ENCODE results near the gene PAQR8.
"Not testable (repeated sequence)": the region's sequence is repeated elsewhere in the genome, so short reads cannot be mapped to it uniquely, and the experiment has no call there.

The PAQR8 gene

DNA sequence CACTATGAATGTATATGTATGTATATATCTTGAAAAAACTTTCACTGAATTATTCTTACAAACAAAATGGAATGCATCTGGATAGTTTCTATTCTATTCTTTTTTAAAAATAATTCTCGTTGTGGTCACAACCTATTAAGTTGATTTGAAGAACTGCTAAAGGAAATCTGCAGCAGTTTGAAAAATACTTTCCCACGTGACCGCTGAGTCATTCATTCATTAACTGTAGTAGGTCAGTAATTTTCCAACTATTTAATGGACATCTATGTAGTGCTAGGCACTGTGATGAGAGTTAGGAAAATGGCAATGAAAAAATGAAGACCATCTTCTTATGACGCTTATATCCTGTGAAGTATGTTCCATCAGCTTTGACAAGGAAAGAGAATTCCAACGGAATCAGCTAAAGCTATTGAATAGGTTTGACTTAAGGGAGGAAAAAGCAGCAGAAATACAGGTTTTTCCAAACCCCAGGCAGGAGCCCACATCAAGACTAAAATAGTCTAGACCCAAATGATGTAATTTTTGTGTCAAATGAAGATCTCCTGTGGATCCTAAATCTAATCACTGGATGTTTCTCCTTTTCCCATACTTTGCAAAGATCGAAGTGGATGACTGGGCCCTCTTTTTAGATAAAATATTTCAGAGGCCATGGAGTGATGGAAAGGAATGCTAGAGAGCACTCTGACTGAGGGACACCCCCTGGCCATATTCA lies 54.1 kb downstream of the PAQR8 start:
- DNase-seq, result no peak

DNA sequence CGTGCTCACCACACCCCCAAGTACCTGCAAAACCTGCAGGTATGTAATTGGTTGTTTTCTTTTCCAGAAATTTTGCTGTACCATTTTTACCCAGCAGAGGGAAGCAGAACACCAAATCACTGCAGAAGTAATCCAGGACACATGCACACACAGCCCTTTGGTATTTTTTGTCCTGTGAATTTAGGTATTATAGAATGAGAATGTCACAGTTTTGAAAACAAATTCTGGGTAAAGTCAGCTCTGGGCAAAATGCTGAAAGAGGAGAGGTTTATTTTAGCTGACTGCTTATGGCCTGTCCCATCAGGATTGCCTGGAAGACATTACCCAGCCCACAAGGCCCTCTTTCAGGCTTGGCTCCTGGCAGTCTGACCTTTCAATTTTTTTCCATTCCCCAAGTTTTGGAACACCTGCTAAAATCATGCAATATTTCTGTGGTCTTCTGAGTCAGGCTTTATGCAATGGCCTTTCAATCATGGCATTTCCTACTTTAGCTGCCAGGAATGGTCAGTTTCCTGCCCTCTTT lies 54.7 kb downstream of the PAQR8 start:
- no peak for DNase-seq

DNA sequence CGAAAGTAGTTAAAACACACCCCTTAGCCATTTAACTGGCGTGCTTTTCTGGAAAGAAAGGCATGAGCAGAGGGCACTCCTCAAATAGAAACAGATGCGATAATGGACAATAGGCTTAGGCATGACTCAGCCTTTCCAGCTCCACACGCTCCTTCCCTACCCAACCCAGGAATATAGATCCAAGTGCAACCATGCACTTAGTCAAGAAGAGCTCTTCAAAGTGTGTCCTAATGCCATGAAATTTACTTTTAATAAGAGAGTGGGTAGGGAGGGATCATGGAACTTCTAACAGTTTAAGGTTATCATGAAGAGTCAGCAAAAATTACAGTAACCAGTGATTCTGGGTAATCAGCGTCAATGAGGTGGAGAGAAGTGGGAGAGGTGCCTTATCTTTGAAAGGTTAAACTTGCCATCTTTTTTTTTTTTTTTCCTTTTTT lies 55.7 kb downstream of the PAQR8 start:
- no peak for DNase-seq

DNA sequence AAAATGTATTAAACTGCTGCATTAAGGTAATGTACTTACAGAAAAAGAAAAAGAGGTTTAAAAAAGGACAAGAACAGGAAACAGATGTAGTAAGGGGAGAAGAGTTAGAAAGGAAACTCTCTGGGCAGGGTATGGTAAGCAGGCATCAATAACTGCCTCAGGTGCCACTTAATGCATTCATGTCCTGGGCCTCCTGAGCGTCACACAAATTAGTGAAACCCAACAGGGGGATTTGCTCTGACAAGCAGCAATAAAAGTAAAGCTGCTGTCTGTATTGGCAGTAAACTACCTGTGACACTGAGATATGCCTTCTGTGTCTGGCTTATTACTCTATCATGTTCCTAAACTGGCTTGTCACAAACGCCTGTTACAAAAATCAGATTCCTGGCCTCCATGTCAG lies 56.7 kb downstream of the PAQR8 start:
- no peak for DNase-seq

DNA sequence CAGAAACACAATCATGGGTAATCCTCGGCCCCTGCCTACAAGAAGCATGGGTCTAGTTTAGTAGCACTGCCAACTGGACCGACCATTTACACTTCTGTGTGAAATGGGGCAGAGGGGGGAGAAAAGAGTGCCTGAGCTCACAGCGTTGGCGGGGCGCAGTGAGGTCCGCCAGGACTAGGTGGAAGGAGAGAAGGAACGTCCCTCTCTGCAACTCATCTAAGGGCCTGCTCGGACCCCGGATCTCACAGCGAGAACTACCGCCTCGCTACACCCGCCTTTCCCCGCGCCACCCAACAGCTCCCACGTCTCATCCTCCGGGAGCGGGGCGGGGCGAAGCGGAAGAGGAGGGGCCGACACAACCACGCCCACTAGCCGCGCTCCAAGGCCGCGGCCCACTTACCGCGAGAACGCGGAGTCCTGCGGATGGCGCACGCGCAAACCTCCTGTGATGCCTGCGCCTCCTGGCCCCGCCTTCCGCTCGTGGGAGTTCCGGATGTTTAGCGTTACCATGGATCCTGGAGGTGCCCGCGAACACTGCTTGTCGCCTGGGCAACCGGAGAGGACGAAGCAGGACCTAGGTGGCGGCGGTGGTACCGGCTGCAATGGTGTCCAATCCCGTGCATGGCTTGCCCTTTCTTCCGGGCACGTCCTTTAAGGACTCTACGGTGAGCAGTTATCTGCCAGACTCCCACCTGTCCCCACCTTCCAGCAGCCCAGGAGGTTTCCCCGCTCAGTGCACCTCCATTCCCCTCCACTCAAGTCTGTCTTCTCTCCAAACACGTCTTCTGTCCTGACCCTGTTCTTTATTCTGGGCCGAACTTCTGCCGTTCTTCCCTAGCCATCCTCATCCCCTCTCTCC lies 58.1 kb downstream of the PAQR8 start, which contains the start of gene EFHC1:
EFHC1 (plus strand) TSS at position 534 of the 859 bp plus-strand sequence; CDS start at position 603, 69 bp downstream.
- peak; percentile 65 for DNase-seq

DNA sequence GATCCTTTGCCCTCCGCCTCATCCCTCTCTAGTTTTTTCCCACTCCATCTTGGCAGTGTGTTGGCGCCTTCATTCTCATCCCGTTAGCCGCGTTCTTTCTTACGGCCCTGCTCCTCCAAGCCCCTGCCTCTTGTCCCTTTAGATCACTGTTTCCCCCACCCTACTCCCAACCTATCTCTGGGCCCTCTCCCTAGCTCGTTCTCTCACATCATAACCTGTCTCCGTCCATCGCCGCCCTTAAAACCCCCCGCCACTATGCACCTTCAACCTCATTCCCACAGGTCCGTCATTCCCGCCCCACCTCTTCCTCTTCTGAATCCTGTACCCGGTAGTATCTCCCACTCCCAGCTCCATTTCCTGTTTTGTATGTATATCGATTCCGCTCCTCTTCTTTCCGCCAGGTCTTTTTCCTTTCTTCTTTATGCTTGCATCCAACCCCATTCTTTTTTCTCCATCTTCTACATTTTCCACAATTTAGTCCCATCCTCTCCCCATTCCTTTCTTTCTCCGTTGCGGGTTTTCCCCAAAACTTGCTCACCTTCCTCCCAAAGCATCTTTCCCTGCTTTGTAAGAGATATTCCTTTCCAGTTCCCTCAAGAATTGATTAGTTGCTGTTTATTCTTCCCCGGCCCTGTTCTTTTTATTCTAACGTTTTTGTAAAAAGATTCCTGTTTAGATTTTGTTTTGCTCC lies 58.9 kb downstream of the PAQR8 start:
- DNase-seq, result no peak

DNA sequence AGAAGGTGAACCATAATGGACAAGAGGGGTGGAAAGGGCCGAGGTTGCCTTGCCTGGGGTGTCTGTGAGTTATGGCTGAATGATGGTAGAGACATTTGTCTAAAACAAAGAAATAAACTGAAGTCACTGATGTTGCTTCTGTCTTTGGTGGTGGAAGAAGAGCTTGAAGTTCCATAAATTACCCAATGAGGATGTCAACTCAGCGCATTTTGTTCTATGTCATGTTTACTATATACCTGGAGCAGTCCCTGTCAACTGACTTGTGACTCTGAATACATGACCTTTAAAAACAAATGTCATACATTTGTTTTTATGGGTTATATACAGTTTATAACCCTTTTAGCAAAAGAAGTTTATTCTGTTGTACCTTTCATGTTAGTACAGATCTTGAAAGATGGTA lies 60.2 kb downstream of the PAQR8 start:
- no peak for DNase-seq

DNA sequence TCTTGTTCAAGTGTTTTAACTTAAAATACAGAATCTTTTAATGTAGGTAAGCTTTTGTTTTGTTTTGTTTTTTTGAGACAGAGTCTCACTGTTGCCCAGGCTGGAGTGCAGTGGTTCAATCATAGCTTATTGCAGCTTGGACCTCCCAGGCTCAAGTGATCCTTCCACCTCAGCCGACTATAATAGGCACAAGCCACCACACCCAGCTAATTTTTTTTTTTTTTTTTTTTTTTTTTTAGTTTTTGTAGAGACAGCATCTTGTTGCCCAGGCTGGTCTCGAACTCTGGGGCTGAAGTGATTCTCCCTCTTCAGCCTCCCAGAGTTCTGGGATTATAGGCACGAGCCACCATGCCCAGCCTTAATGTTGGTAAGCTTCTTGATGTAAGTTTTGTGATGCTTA lies 61.5 kb downstream of the PAQR8 start:
- DNase-seq, result no peak

DNA sequence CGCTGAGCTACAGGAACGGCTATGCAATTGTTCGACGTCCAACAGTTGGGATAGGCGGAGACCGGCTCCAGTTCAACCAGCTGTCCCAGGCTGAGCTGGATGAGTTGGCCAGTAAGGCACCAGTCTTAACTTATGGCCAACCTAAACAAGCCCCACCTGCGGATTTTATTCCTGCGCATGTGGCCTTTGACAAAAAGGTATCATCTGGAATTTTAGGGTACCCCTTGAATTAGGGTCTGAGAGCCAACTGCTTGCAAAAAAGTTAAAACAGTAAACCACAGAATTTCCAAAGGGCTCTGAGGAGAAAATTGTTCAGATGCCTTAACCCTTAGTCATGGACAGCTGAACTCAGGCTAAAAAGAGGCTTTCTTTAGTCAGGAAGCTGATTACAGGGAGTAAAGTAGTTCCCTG lies 62.0 kb downstream of the PAQR8 start:
- no peak for DNase-seq

DNA sequence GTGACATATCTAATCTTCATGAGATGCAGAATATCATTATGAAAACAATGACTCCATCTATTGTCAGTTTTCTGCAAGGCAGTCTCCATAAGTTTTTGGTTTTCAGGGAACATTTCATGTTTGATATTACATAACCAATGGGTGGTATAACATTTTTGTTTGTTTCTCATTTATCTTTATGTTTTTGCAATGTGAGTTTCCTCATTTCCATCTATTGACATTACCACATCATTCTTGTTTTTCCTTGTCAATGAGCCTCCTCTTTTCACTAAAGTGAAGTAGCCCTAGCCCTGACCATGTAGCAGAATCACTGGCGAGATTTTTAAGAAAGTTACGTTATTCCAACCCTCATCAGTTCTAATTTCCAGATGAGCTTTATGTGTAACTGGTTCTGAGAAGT lies 62.6 kb downstream of the PAQR8 start:
- DNase-seq, result no peak

DNA sequence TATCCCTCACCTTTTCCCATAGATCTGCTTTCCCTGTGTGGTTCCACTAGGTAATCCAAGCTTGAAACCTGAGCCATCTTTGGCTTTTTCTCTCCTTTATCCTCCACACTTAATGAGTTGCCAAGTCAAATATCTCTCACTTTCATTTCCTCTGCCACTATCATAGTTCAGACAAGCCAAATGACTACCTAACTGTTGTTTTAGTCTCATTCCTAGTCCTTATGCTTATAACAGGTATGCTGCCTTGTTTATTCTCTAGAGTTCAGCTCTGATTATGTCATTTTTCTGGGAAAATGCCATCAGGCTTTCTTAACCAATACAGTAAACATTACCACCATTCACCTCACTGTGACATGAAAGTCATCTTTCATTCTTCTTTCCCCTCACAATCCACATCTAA lies 64.7 kb downstream of the PAQR8 start:
- no peak for DNase-seq

DNA sequence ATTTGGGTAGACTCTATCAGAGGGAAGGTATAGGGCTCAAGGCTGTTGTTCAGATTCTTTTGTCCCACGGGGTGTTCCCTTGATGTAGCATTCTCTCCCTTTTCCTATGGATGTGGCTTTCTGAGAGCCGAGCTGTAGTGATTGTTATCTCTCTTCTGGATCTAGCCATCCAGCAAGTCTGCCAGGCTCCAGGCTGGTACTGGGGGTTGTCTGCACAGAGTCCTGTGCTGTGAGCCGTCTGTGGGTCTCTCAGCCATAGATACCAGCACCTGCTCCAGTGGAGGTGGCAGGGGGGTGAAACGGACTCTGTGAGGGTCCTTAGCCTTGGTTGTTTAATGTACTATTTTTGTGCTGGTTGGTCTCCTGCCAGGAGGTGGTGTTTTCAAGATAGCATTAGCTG lies 71.3 kb downstream of the PAQR8 start:
- DNase-seq, result not testable (repeated sequence)

DNA sequence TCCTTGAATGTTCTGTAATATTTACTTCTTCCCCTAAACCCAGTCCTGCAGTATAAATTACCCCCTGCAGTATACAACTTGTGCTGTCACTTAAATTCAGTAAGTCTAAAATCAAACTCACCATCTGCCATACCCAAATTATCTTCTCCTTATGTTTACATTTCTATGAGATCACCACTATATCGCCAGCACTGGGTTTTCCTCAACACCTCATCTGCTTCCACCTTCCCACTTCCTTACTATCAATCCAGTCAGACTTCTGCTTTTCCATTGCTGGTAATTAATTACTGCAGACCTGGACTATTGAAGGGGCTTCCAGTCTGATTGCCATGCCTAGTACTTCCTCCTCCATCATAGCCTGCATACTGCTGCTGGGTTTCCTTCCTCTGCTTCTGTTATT lies 73.4 kb downstream of the PAQR8 start:
- no peak for DNase-seq

DNA sequence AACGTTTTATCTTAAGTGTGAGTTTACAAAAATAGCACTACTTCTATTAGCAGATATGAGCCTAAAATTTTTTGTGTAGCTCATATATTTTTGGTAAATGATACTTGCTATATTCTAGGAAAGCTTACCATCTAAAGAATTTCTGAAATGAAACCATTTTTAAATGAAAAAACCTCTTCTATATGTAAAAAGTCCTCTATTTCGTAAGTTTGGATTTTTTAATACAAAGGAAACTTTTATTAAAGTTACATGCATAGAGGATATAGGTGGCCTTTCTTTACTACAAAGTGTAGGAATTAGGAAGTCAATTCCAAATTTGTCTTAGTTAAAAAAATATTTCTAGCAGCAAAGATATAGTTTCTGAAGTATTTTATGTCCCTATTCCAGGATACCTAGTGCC lies 77.0 kb downstream of the PAQR8 start:
- DNase-seq, result no peak

DNA sequence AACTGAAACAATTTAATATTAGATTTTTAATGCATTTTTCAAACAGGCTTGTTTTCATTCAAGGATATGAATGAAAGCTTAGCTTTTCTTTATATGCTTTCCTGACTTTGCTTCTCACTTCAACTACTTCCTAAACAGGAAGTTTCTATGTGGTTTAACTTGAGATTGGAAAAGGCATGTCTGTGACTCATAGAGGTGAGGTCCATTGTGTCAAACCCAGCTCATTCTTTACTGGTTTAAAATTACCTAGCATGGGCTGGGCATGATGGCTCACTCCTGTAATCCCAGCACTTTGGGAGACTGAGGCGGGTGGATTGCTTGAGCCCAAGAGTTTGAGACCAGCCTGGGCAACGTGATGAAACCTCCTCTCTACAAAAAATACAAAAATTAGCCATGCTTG lies 92.6 kb downstream of the PAQR8 start:
- DNase-seq, result no peak

DNA sequence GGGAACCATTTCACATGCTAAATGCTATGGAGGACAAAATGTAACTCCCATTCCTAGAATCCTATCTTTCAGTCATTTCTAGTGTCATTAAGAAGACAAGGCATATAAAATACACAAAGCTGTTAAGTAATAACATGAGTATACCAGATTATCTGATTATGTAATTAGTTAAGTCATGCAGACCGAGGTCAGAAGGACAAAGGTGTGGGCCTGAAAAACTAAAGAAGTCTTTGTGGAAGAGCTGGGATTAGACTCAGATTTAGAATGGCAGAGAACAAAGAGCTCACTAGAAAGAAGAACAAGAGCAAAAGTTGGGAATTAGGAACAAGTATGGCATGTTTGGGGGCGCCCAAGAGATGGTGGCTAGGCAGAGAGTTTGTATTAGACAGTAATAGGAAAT lies 95.1 kb downstream of the PAQR8 start:
- DNase-seq, result no peak
